ENCODE results near the gene TMEM255B. TPM values are rescaled to one million over a fixed set of nuclear protein-coding genes. Genes with fewer than 3 reads are reported as not detected.

Gene TMEM255B
- total RNA-seq, 2 experiments from 2014 or later, result 1.8 to 1.9 TPM

GRCh38 chr13:113846636-113847318 is 87.8 kb downstream of the TMEM255B start:
- H3K9me3 Mint-ChIP-seq (ENCODE audit: insufficient read depth), result peaks cover 5% of the 10 kb centered on the region
- peak overlapping the region; percentile 61 for H3K27ac Mint-ChIP-seq
- peaks cover 12% of the 10 kb centered on the region for H3K27me3 Mint-ChIP-seq (ENCODE audit: low read depth)
- ChIA-PET CTCF (no interaction called here), POLR2A (no interaction called here)
- DNase-seq (peak; percentile 58), ATAC-seq (peak; percentile 76)
- peak overlapping the region; percentile 24 for H3K4me3 Mint-ChIP-seq
- peaks cover 7% of the 10 kb centered on the region for H3K36me3 Mint-ChIP-seq (ENCODE audit: low read depth)
- H3K4me1 Mint-ChIP-seq (ENCODE audit: low read depth), result peaks cover 39% of the 10 kb centered on the region

GRCh38 chr13:113848020-113848419 is 89.0 kb downstream of the TMEM255B start:
- ATAC-seq (no peak), DNase-seq (no peak)
- H3K27me3 Mint-ChIP-seq (ENCODE audit: low read depth), result peaks cover 12% of the 10 kb centered on the region
- peaks cover 35% of the 10 kb centered on the region for H3K4me1 Mint-ChIP-seq (ENCODE audit: low read depth)
- peaks cover 2% of the 10 kb centered on the region for H3K36me3 Mint-ChIP-seq (ENCODE audit: low read depth)
- CTCF ChIA-PET, result no interaction called here
- H3K4me3 Mint-ChIP-seq, result no peak overlapping the region
- no peak overlapping the region for H3K27ac Mint-ChIP-seq
- POLR2A ChIA-PET, result no interaction called here
- no peaks in the 10 kb centered on the region for H3K9me3 Mint-ChIP-seq (ENCODE audit: insufficient read depth)

DNA sequence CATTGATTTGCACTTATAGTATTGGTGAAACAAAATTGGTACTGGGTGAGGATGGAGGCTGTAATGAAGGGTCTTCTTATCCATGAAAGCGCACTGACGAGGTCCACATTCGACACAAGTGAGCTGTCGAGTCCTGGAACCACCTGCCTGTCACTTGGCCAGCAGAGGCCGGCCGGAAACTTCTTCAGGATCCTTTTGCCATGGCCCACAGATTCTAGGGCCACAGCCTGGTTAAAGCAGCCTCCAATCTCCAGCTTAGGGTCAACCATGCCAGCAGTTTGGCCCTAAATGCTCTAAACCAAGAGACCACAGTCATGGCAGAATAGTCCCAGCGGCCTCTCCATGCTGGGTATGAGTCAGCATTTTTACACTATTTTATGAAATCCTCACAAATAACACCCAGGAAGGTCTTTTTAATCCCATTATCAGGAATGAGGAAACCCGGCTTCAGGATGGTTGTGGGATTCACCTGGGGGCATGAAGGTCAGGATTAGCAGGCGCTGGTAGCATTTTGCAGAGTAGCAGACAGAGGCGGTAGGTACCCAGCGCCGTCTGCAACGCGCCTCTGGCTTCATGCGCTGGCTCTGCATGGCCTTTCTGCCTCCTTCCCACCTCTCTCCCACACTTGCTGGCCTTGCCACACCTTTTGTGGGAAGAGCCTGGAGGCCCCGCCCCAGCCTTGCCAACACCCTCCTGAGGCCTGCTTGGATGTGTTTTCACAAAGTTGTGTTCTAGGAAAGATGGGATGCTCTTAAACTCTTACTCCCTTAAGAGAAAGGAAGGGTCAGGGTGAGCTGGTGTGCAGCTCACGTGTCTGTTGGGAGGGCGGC is 89.6 kb downstream of the TMEM255B start:
- ATAC-seq (no peak), DNase-seq (no peak)
- no peak overlapping the region for H3K27ac Mint-ChIP-seq
- CTCF ChIA-PET, result no interaction called here
- peaks cover 12% of the 10 kb centered on the region for H3K27me3 Mint-ChIP-seq (ENCODE audit: low read depth)
- H3K4me3 Mint-ChIP-seq, result no peak overlapping the region
- H3K4me1 Mint-ChIP-seq (ENCODE audit: low read depth), result peaks cover 42% of the 10 kb centered on the region
- peaks cover 2% of the 10 kb centered on the region for H3K36me3 Mint-ChIP-seq (ENCODE audit: low read depth)
- POLR2A ChIA-PET, result no interaction called here
- H3K9me3 Mint-ChIP-seq (ENCODE audit: insufficient read depth), result no peaks in the 10 kb centered on the region

DNA sequence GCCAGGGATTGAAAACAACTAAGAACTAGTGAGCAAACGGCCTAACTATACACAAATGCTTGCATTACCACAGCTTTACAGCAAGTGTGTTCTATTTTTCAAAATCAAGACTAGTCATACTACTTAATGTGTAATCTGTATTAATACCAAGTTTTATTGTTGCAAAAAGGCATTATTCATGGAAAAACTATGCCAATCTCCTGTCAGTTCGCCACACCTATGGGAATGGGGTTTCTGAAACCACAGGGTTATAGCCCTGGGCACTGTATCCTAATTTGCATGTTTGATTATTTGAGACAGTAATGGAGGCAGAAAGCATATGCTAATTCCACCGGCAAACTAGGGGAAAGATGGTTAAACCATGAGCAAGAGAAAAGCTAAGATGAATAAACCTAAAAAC is 90.5 kb downstream of the TMEM255B start:
- peaks cover 10% of the 10 kb centered on the region for H3K27me3 Mint-ChIP-seq (ENCODE audit: low read depth)
- H3K4me3 Mint-ChIP-seq, result no peak overlapping the region
- H3K4me1 Mint-ChIP-seq (ENCODE audit: low read depth), result peaks cover 48% of the 10 kb centered on the region
- ATAC-seq (no peak), DNase-seq (no peak)
- H3K36me3 Mint-ChIP-seq (ENCODE audit: low read depth), result no peaks in the 10 kb centered on the region
- H3K27ac Mint-ChIP-seq, result no peak overlapping the region
- ChIA-PET CTCF (no interaction called here), POLR2A (no interaction called here)
- H3K9me3 Mint-ChIP-seq (ENCODE audit: insufficient read depth), result no peaks in the 10 kb centered on the region

DNA sequence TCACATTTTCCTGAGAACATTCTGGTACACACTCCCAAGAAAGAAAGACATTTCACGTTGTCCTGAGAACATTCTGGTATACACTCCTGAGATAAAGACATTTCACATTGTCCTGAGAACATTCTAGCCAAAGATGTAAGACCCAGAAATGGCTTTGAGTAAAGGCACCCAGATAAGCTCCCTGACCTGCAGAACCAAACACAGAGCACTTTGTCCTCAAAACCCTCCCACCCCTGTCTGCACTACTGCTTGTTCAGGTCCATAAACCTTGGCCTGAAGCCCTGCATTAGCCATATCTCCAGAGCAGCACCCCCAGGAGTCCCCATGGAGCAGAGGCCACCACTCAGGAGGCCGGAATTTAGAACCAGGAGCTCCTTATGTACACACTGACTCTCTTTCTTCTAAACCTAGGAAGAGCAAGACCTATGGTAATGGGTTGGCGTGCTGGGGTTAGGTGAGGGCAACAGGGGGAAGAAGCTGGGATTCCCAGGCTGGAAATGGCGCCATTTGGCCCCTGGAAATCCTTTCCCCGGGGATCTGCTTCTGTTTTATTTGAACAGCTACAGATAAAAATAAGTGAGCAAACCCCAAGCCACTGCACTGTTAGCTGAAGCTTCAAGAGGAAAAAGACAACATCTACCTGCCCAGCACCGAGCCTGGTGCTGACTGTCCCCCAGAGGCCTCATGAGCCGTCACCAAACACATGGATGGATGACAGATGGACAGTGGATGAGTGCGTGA is 91.1 kb downstream of the TMEM255B start:
- ChIA-PET POLR2A (no interaction called here), CTCF (interaction anchor here (0.6 kb wide), 1 partner anchor 82 kb away, joined by 4 read pairs; no protein-coding TSS in a partner anchor)
- Mint-ChIP-seq H3K27me3 (ENCODE audit: low read depth) (peaks cover 15% of the 10 kb centered on the region), H3K4me3 (no peak overlapping the region), H3K27ac (no peak overlapping the region), H3K9me3 (ENCODE audit: insufficient read depth) (no peaks in the 10 kb centered on the region), H3K36me3 (ENCODE audit: low read depth) (no peaks in the 10 kb centered on the region), H3K4me1 (ENCODE audit: low read depth) (peaks cover 47% of the 10 kb centered on the region)
- ATAC-seq (no peak), DNase-seq (no peak)

DNA sequence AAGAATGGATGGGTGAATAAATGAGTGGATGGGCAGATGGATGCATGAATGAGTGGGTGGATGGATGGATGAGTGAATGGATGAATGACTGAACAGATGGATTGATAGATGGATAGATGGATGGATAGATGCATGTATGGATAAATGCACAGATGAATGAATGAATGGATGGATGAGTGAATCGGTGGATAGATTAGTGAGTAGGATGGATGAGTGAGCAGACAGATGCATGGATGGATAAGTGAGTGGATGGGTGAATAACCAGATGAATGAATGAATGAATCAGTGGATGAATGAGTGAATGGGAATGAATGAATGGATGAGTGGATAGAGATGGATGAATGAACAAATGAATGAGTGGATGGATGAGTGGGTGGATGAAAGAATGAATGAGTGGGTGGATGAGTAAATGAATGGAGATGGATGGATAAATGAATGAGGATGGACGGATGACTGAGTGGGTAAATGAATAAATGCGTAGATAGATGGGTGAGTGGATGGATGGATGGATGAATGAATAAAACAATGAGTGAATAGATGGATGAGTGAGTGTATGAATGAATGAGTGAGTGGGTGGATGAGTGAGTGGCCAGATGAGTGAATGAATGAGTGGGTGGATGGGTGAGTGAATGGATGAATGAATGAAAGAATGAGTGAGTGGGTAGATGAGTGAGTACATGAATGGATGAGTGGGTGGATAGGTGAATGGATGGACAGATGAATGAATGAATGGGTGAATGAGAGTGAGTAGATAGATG is 91.9 kb downstream of the TMEM255B start:
- DNase-seq, result no peak
- no peaks in the 10 kb centered on the region for H3K9me3 Mint-ChIP-seq (ENCODE audit: insufficient read depth)
- POLR2A ChIA-PET, result no interaction called here

DNA sequence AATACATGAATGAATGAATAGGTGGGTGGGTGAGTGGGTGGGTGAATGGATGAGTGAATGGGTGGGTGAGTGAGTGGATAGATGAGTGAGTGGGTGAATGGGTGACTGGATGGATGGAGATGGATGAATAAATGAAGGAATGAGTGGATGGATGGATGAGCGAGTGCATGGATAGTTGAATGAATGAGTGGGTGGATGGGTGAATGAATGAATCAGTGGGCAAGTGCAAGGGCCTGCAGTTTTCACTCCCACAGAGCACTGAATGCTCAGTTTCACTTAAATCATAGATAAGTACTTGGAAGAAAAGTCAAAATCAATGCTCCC is 92.4 kb downstream of the TMEM255B start:
- POLR2A ChIA-PET, result no interaction called here
- Mint-ChIP-seq H3K4me1 (ENCODE audit: low read depth) (peaks cover 38% of the 10 kb centered on the region), H3K9me3 (ENCODE audit: insufficient read depth) (no peaks in the 10 kb centered on the region), H3K4me3 (no peak overlapping the region), H3K27me3 (ENCODE audit: low read depth) (peaks cover 15% of the 10 kb centered on the region), H3K36me3 (ENCODE audit: low read depth) (no peaks in the 10 kb centered on the region), H3K27ac (no peak overlapping the region)
- DNase-seq (no peak), ATAC-seq (no peak)
- CTCF ChIA-PET, result no interaction called here

More for the DNA sequence above, 91.9 kb downstream of the TMEM255B start:
- peaks cover 41% of the 10 kb centered on the region for H3K4me1 Mint-ChIP-seq (ENCODE audit: low read depth)
- no peaks in the 10 kb centered on the region for H3K36me3 Mint-ChIP-seq (ENCODE audit: low read depth)
- no peak for ATAC-seq
- H3K4me3 Mint-ChIP-seq, result no peak overlapping the region
- CTCF ChIA-PET, result no interaction called here
- H3K27me3 Mint-ChIP-seq (ENCODE audit: low read depth), result peaks cover 15% of the 10 kb centered on the region
- no peak overlapping the region for H3K27ac Mint-ChIP-seq

- no peak for ATAC-seq
- no peak overlapping the region for H3K4me3 Mint-ChIP-seq
- no peak for DNase-seq
- H3K27me3 Mint-ChIP-seq (ENCODE audit: low read depth), result peaks cover 15% of the 10 kb centered on the region
- H3K27ac Mint-ChIP-seq, result no peak overlapping the region
- H3K36me3 Mint-ChIP-seq (ENCODE audit: low read depth), result no peaks in the 10 kb centered on the region
- H3K4me1 Mint-ChIP-seq (ENCODE audit: low read depth), result peaks cover 33% of the 10 kb centered on the region
- H3K9me3 Mint-ChIP-seq (ENCODE audit: insufficient read depth), result no peaks in the 10 kb centered on the region
- ChIA-PET POLR2A (no interaction called here), CTCF (no interaction called here)
These were observed 93.0 kb downstream of the TMEM255B start for GRCh38 chr13:113851826-113852535.

GRCh38 chr13:113852536-113853517 is 93.8 kb downstream of the TMEM255B start:
- H3K27ac Mint-ChIP-seq, result no peak overlapping the region
- CTCF ChIA-PET, result no interaction called here

GRCh38 chr13:113853518-113854237 is 94.7 kb downstream of the TMEM255B start:
- Mint-ChIP-seq H3K4me3 (no peak overlapping the region), H3K27me3 (ENCODE audit: low read depth) (peaks cover 16% of the 10 kb centered on the region), H3K9me3 (ENCODE audit: insufficient read depth) (no peaks in the 10 kb centered on the region), H3K27ac (no peak overlapping the region), H3K4me1 (ENCODE audit: low read depth) (peaks cover 28% of the 10 kb centered on the region), H3K36me3 (ENCODE audit: low read depth) (no peaks in the 10 kb centered on the region)
- no peak for DNase-seq
- ATAC-seq, result no peak
- ChIA-PET POLR2A (no interaction called here), CTCF (no interaction called here)

More at GRCh38 chr13:113852536-113853517, 93.8 kb downstream of the TMEM255B start:
- DNase-seq (no peak), ATAC-seq (no peak)
- H3K27me3 Mint-ChIP-seq (ENCODE audit: low read depth), result peaks cover 15% of the 10 kb centered on the region
- H3K4me3 Mint-ChIP-seq, result no peak overlapping the region
- H3K4me1 Mint-ChIP-seq (ENCODE audit: low read depth), result peaks cover 28% of the 10 kb centered on the region
- no peaks in the 10 kb centered on the region for H3K9me3 Mint-ChIP-seq (ENCODE audit: insufficient read depth)
- H3K36me3 Mint-ChIP-seq (ENCODE audit: low read depth), result no peaks in the 10 kb centered on the region
- POLR2A ChIA-PET, result no interaction called here
